ENCODE results near the gene EIF3D.

DNA sequence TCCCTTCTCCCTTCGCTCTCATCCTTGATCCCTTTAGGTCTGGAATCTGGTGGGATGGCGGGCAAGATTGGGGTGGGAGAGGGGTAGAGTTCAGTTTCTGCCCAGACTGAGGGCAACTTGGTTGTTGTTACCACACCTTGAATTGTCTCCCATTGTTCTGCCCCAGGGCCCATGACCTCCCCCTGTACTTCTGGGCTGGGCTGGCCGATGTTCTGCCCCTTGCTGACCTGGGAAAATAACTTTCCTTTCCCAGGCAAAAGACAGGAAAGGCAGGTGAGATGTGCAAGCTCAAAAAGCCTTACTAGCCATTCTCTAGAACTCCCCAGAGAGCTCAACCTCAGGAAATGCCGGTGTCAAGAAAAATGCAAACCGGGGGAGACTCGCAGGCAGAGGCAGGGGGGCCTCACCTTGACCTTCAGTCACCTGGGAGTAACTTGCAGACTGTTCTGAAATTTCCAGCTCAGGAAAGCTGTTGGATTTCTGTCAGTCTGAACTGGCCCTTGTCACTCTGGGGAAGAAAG, 32.4 kb upstream of the EIF3D start:
- TF ChIP-seq POLR2AphosphoS5 (IDR thresholded peaks at IDR 0.05) (no peak), POLR2A (IDR thresholded peaks at IDR 0.05) (no peak)

Data from upper lobe of left lung (tissue), 4 donors.